Spleen (tissue), 7 donors: Measurements from ENCODE around the gene MCM3.

ENCODE experiments used
- POLR2A ChIP-seq, 3 donors: fragments of 450-650 bp; IDR thresholded peaks; one replicate each; pipeline ENCODE4 v1.5.1; 2017; ENCODE audit warnings: antibody characterized with exemption in 3 of 3, mild to moderate bottlenecking in 1 of 3
- TF ChIP-seq, protein P1 (sequence below), 11 experiments: fragments of 200-600 bp in 7 of 11; fragments of 450-650 bp in 4 of 11; sonication (generic) in 4 of 11; IDR thresholded peaks in 8 of 11; conservative IDR thresholded peaks in 3 of 11; 1 replicate in 7 of 11; 2 replicates in 4 of 11; pipeline versions ENCODE4 v1.4.0 to v1.8.0; 2016 to 2021; ENCODE audit warnings: antibody characterized with exemption in 11 of 11, inconsistent platforms in 4 of 11, mild to moderate bottlenecking in 1 of 11
- donor health status: DM: no; HTN: no; CAD: no; lungs with moderate emphysema.
- donor health status: DM: no; HTN: no; CAD: no.
- donor health status: DM: no; HTN: no; CAD: no.

DNA sequence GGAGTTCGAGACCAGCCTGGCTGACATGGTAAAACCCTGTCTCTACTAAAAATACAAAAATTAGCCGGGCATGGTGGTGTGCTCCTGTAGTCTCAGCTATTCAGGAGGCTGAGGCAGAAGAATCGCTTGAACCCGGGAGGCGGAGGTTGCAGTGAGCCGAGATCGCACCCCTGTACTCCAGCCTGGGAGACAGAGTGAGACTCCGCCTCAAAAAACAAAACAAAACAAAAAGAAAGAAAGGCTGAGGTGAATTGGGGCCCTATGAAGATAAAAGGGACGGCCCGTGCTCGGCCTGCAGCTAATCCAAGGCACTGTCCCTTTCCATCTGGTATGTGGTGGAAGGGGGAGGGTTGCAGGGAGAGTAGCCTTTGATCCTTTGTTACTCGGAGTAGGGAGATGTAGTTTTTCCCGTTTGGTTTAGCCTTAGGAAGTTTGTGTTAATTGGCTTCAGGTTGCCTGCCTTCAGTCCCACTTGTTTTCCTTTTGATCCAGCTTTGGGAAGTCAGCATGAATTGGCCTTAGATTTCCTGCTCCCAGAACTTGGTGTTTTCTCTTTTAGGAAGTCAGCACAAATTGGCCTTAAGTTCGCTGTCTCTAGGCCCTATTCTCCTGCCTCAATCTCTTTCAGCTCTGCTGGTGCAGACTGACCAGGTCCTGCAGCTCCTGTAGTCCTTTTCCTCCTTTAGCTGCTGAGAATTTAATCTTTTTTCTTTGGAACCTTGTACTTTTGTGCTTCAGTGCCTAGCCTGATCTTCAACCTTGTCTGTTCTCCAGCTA is 41.3 kb upstream of the MCM3 start:
- TF ChIP-seq, protein P1, sequence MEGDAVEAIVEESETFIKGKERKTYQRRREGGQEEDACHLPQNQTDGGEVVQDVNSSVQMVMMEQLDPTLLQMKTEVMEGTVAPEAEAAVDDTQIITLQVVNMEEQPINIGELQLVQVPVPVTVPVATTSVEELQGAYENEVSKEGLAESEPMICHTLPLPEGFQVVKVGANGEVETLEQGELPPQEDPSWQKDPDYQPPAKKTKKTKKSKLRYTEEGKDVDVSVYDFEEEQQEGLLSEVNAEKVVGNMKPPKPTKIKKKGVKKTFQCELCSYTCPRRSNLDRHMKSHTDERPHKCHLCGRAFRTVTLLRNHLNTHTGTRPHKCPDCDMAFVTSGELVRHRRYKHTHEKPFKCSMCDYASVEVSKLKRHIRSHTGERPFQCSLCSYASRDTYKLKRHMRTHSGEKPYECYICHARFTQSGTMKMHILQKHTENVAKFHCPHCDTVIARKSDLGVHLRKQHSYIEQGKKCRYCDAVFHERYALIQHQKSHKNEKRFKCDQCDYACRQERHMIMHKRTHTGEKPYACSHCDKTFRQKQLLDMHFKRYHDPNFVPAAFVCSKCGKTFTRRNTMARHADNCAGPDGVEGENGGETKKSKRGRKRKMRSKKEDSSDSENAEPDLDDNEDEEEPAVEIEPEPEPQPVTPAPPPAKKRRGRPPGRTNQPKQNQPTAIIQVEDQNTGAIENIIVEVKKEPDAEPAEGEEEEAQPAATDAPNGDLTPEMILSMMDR (IDR thresholded peaks at IDR 0.05 in 8 of 11, conservative IDR thresholded peaks at IDR 0.05 in 3 of 11): no peak
- no peak for TF ChIP-seq POLR2A (IDR thresholded peaks at IDR 0.05)
